Erythroblast (primary cell): Measurements from ENCODE around the gene MED23.

Experiments used
- GATA1 ChIP-seq: IDR thresholded peaks from 2 replicates; pipeline ENCODE4 v1.6.1; 2011; ENCODE audit warnings: low read depth, mild to moderate bottlenecking, control low read depth, low read length, moderate library complexity
- POLR2A ChIP-seq: IDR thresholded peaks from 2 replicates; pipeline ENCODE4 v1.6.1; 2011; ENCODE audit warnings: mild to moderate bottlenecking, low read length

- TF ChIP-seq POLR2A, result no peak
- TF ChIP-seq GATA1, result no peak
These were observed 52.1 kb downstream of the MED23 start for GRCh38 chr6:131575834-131576478.
